ENCODE results near the gene PRKCA. TPM values are rescaled to one million over a fixed set of nuclear protein-coding genes. Genes with fewer than 3 reads are reported as not detected.

The PRKCA gene
- total and polyA plus RNA-seq, 9 of the 15 experiments (the other 6 are each of a cell fraction or from before 2014, with no cell fraction given), result 3.2 to 33.0 (median 17.8) TPM

DNA sequence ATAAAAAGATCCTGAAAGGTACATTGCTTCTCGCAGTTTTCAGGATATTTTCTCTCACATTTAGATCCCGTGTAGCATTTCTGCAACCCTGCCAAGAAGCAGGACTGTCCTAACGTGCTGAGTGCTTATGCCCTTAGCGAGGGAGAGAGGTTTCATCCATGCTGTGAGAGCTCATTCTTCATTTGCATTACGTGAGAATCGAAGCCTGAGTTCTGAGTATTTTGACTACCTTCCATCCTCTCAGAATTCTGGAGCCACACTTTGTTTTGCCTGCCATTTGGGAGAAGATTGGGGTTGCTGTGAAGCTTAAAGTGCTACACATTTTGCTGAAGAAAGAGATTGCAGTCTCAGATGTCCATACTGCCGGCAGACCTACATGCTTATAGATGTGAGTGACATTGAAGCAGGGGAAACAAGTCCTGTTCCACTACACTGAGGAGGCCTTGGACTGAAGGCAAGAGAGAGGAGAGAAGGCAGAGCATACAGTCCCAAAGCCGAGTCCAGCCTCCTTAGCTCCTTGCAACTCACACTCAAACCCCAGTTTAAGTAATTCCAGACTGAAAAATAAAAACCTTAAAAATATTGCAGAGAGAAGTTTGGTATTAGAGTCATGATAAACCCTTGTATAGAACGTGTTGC lies 183.0 kb downstream of the PRKCA start:
- no peak for ATAC-seq
- WGBS (ENCODE audit: insufficient coverage, low coverage, missing lambda C conversion rate), result 37% methylated on average over 9 of the region's 9 CpGs
- Histone ChIP-seq H3K27ac (ENCODE audit: extremely low read depth, low read depth, low read length) (no peak overlapping the region), H4K20me1 (replicated peaks; ENCODE audit: control insufficient read depth, insufficient read depth, low read length) (no peaks in the 10 kb centered on the region), H3K9me1 (ENCODE audit: control insufficient read depth, insufficient read depth, low read length) (no peaks in the 10 kb centered on the region), H3K4me3 (no peak overlapping the region), H3K9ac (ENCODE audit: insufficient read depth in 1 of 2, low read depth in 2 of 2, low read length in 2 of 2) (no peak overlapping the region), H3K9me3 (replicated peaks; ENCODE audit: control insufficient read depth, insufficient read depth, low read depth, low read length) (no peaks in the 10 kb centered on the region), H3K4me2 (ENCODE audit: insufficient read depth, low read length) (no peak overlapping the region), H3K36me3 (ENCODE audit: control insufficient read depth, insufficient read depth, low read length) (no peaks in the 10 kb centered on the region), H3K27me3 (ENCODE audit: control insufficient read depth in 2 of 2, insufficient read depth in 2 of 2, low read length in 2 of 2) (no peaks in the 10 kb centered on the region), H2AFZ (ENCODE audit: low read depth, low read length) (no peak overlapping the region), H3K4me1 (replicated peaks in 1 of 2; ENCODE audit: control insufficient read depth in 2 of 2, insufficient read depth in 2 of 2, low read length in 2 of 2) (peaks cover 0 to 3% of the 10 kb centered on the region in 2 experiments; a peak in 1 of 5 replicates), H3K79me2 (ENCODE audit: control insufficient read depth, insufficient read depth, low read length) (no peaks in the 10 kb centered on the region; the same call in 1 of the 3 replicates)
- BruUV-seq (replicated peaks), result no TSS peak
- no peak for DNase-seq (ENCODE audit: extremely low read depth in 1 of 4, low spot score in 3 of 4)
- ChIA-PET POLR2A (interaction anchor here (0.8 to 2.6 kb wide), 4 partner anchors 11 to 17 kb away, joined by 3 to 11 read pairs (median 6); no protein-coding TSS in a partner anchor), CTCF (ENCODE audit: low intra/inter-chr PET ratio) (no interaction called here)
- FAIRE-seq, result no peak
- intact Hi-C loops (cut with micrococcal nuclease), result no loop called here
- in situ Hi-C loops (cut with MboI), result no loop called here
- no peak for TF ChIP-seq ZNF644 (tag; IDR thresholded peaks at IDR 0.05; ENCODE audit: low read depth)

DNA sequence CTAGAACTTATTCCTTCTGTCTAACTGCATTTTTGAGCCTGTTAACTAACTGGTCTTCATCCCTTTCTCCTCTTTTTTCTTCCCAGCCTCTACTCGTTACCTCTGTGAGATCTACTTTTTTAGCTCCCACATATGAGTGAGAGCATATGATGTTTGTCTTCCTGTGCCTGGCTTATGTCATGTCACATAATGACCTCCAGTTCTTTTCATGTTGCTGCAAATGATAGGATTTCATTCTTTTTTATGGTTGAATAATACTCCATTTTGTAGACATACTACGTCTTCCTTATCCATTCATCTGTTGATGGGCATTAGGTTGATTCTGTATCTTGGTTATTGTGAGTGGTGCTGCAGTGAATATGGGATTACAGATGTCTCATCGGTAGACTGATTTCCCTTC lies 184.7 kb downstream of the PRKCA start:
- H4K20me1 ChIP-seq (replicated peaks; ENCODE audit: control insufficient read depth, insufficient read depth, low read length), result no peaks in the 10 kb centered on the region
- no peak overlapping the region for H3K27ac ChIP-seq (ENCODE audit: extremely low read depth, low read depth, low read length)
- no peak for ATAC-seq
- no peak overlapping the region for H2AFZ ChIP-seq (ENCODE audit: low read depth, low read length)
- no TSS peak for BruUV-seq (replicated peaks)
- intact Hi-C loops (cut with micrococcal nuclease), result no loop called here
- POLR2A ChIA-PET, result no interaction called here
- WGBS (ENCODE audit: insufficient coverage, low coverage, missing lambda C conversion rate), result 56% methylated on average over 3 of the region's 3 CpGs
- in situ Hi-C loops (cut with MboI), result no loop called here
- no peak for DNase-seq (ENCODE audit: extremely low read depth in 1 of 4, low spot score in 3 of 4)
- H3K79me2 ChIP-seq (ENCODE audit: control insufficient read depth, insufficient read depth, low read length), result no peaks in the 10 kb centered on the region; the same call in 1 of the 3 replicates
- no peaks in the 10 kb centered on the region for H3K9me3 ChIP-seq (replicated peaks; ENCODE audit: control insufficient read depth, insufficient read depth, low read depth, low read length)
- H3K36me3 ChIP-seq (ENCODE audit: control insufficient read depth, insufficient read depth, low read length), result no peaks in the 10 kb centered on the region
- H3K4me2 ChIP-seq (ENCODE audit: insufficient read depth, low read length), result no peak overlapping the region
- TF ChIP-seq POU5F1 (IDR thresholded peaks at IDR 0.05; ENCODE audit: borderline replicate concordance, low read depth, low read length, partially characterized antibody) (no peak), SIN3B (IDR thresholded peaks at IDR 0.05; ENCODE audit: low read depth) (no peak), NFIX (CRISPR knock-in tag; IDR thresholded peaks at IDR 0.05; ENCODE audit: low read depth) (no peak), ETV6 (IDR thresholded peaks at IDR 0.05; ENCODE audit: borderline replicate concordance in 1 of 2, low read depth in 2 of 2, low read length in 1 of 2) (no peak), ETV6 (CRISPR knock-in tag; IDR thresholded peaks at IDR 0.05; ENCODE audit: borderline replicate concordance) (no peak), ZKSCAN8 (CRISPR knock-in tag; IDR thresholded peaks at IDR 0.05) (no peak), RB1 (IDR thresholded peaks at IDR 0.05; ENCODE audit: low read depth) (no peak)
- H3K27me3 ChIP-seq (ENCODE audit: control insufficient read depth in 2 of 2, insufficient read depth in 2 of 2, low read length in 2 of 2), result no peaks in the 10 kb centered on the region
- FAIRE-seq, result no peak
- CTCF ChIA-PET (ENCODE audit: low intra/inter-chr PET ratio), result no interaction called here
- H3K9me1 ChIP-seq (ENCODE audit: control insufficient read depth, insufficient read depth, low read length), result no peaks in the 10 kb centered on the region
- H3K4me1 ChIP-seq (replicated peaks in 1 of 2; ENCODE audit: control insufficient read depth in 2 of 2, insufficient read depth in 2 of 2, low read length in 2 of 2), result peaks cover 0 to 17% of the 10 kb centered on the region in 2 experiments; a peak in 3 of 5 replicates
- no peak overlapping the region for H3K9ac ChIP-seq (ENCODE audit: insufficient read depth in 1 of 2, low read depth in 2 of 2, low read length in 2 of 2)
- H3K4me3 ChIP-seq, result no peak overlapping the region

Measured in K562 (cell line).